Activated naive CD4-positive, alpha-beta T cell treated with anti-CD3 and anti-CD28 coated beads, Interleukin-2, amount 10 ng/mL, durations not matched to agents 7 days and 5 days (primary cell): ENCODE measurements around the gene MT1M.
"Not testable (repeated sequence)": the region's sequence is repeated elsewhere in the genome, so short reads cannot be mapped to it uniquely, and the experiment has no call there.

Experiments
- CTCF ChIA-PET: fragments of 350-600 bp; sonication (Branson Sonifier 250); formaldehyde crosslinking; loops from one replicate; lab custom pipeline; 2021; ENCODE audit warnings: antibody characterized with exemption; lab: Charles Lee
- DNase-seq: peaks from one replicate; pipeline ENCODE4 v3.0.0-alpha.2; 2020
- H3K27ac Mint-ChIP-seq: one replicate; pipeline ENCODE4 v1.8.0; 2021; ENCODE audit warnings: mild to moderate bottlenecking, moderate library complexity, mixed read lengths
- H3K27me3 Mint-ChIP-seq: one replicate; pipeline ENCODE4 v1.8.0; 2021; ENCODE audit warnings: mild to moderate bottlenecking, mixed read lengths
- H3K36me3 Mint-ChIP-seq: one replicate; pipeline ENCODE4 v1.8.0; 2021; ENCODE audit warnings: mixed read lengths
- H3K4me1 Mint-ChIP-seq: one replicate; pipeline ENCODE4 v1.8.0; 2021; ENCODE audit warnings: mixed read lengths
- H3K4me3 Mint-ChIP-seq: one replicate; pipeline ENCODE4 v1.8.0; 2021; ENCODE audit warnings: mild to moderate bottlenecking, moderate library complexity, mixed read lengths
- H3K9me3 Mint-ChIP-seq: one replicate; pipeline ENCODE4 v1.8.0; 2021; ENCODE audit warnings: mixed read lengths

MT1M gene

GRCh38 chr16:56672171-56672570 lies 39.7 kb downstream of the MT1M start:
- not testable (repeated sequence) for H3K4me3 Mint-ChIP-seq, H3K27ac Mint-ChIP-seq, H3K36me3 Mint-ChIP-seq, H3K9me3 Mint-ChIP-seq, DNase-seq
- Mint-ChIP-seq H3K27me3 (peaks cover 91% of the 10 kb centered on the region), H3K4me1 (peaks cover 58% of the 10 kb centered on the region)
- CTCF ChIA-PET: interaction anchor here (1.3 to 3.1 kb wide), 3 partner anchors 29 to 30 kb away, joined by 3 to 31 read pairs (median 8); no protein-coding TSS in a partner anchor

GRCh38 chr16:56672761-56673536 lies 40.5 kb downstream of the MT1M start:
- no peaks in the 10 kb centered on the region for H3K9me3 Mint-ChIP-seq
- peaks cover 3% of the 10 kb centered on the region for H3K36me3 Mint-ChIP-seq
- DNase-seq: no peak
- peaks cover 53% of the 10 kb centered on the region for H3K4me1 Mint-ChIP-seq
- H3K4me3 Mint-ChIP-seq: no peak overlapping the region
- H3K27ac Mint-ChIP-seq: no peak overlapping the region
- CTCF ChIA-PET: interaction anchor here (1.0 to 3.1 kb wide), 9 partner anchors 10 to 119 kb away, joined by 3 to 31 read pairs (median 4); partner anchors contain the start of gene MT1X
- H3K27me3 Mint-ChIP-seq: peaks cover 88% of the 10 kb centered on the region

GRCh38 chr16:56673921-56674320 lies 41.5 kb downstream of the MT1M start:
- H3K4me3 Mint-ChIP-seq: peak overlapping the region; percentile 22
- peak; percentile 56 for DNase-seq
- H3K36me3 Mint-ChIP-seq: peaks cover 3% of the 10 kb centered on the region
- CTCF ChIA-PET: interaction anchor here (1.0 to 3.1 kb wide), 8 partner anchors 9 to 118 kb away, joined by 3 to 31 read pairs (median 4); partner anchors contain the start of gene MT1X
- H3K4me1 Mint-ChIP-seq: peaks cover 44% of the 10 kb centered on the region
- no peaks in the 10 kb centered on the region for H3K9me3 Mint-ChIP-seq
- peaks cover 78% of the 10 kb centered on the region for H3K27me3 Mint-ChIP-seq
- H3K27ac Mint-ChIP-seq: no peak overlapping the region

- CTCF ChIA-PET: interaction anchor here (1.2 to 3.1 kb wide), 4 partner anchors 8 to 98 kb away, joined by 4 to 31 read pairs (median 4); partner anchors contain the start of gene MT1X
- H3K27ac Mint-ChIP-seq, DNase-seq, H3K9me3 Mint-ChIP-seq, H3K36me3 Mint-ChIP-seq, H3K4me3 Mint-ChIP-seq: not testable (repeated sequence)
- H3K27me3 Mint-ChIP-seq: peaks cover 71% of the 10 kb centered on the region
- peaks cover 39% of the 10 kb centered on the region for H3K4me1 Mint-ChIP-seq
Measured at GRCh38 chr16:56674570-56674969, 42.1 kb downstream of the MT1M start.

- H3K27me3 Mint-ChIP-seq: peaks cover 60% of the 10 kb centered on the region
- peaks cover 1% of the 10 kb centered on the region for H3K36me3 Mint-ChIP-seq
- DNase-seq: peak; percentile 78
- CTCF ChIA-PET: interaction anchor here (0.7 to 2.8 kb wide), 5 partner anchors 14 to 114 kb away, joined by 3 to 20 read pairs (median 3); no protein-coding TSS in a partner anchor
- no peaks in the 10 kb centered on the region for H3K9me3 Mint-ChIP-seq
- H3K27ac Mint-ChIP-seq: peak overlapping the region; percentile 42
- H3K4me1 Mint-ChIP-seq: peaks cover 33% of the 10 kb centered on the region
- peak overlapping the region; percentile 66 for H3K4me3 Mint-ChIP-seq
Measured at GRCh38 chr16:56675685-56676210, 43.3 kb downstream of the MT1M start.

- peaks cover 42% of the 10 kb centered on the region for H3K27me3 Mint-ChIP-seq
- no peaks in the 10 kb centered on the region for H3K9me3 Mint-ChIP-seq
- H3K4me3 Mint-ChIP-seq: no peak overlapping the region
- peaks cover 44% of the 10 kb centered on the region for H3K4me1 Mint-ChIP-seq
- DNase-seq: no peak
- no peak overlapping the region for H3K27ac Mint-ChIP-seq
- CTCF ChIA-PET: interaction anchor here (0.7 to 2.8 kb wide), 5 partner anchors 9 to 474 kb away, joined by 3 to 20 read pairs (median 3); no protein-coding TSS in a partner anchor
- peaks cover 1% of the 10 kb centered on the region for H3K36me3 Mint-ChIP-seq
Measured at GRCh38 chr16:56677474-56677873, 45.0 kb downstream of the MT1M start.

- Mint-ChIP-seq H3K4me3 (no peak overlapping the region), H3K9me3 (no peaks in the 10 kb centered on the region), H3K27ac (no peak overlapping the region)
Measured at GRCh38 chr16:56679078-56679730, 46.7 kb downstream of the MT1M start.

GRCh38 chr16:56679818-56680217 lies 47.4 kb downstream of the MT1M start:
- DNase-seq: no peak
- CTCF ChIA-PET: interaction anchor here (0.9 to 1.5 kb wide), 3 partner anchors 10 to 104 kb away, joined by 3 to 6 read pairs (median 4); partner anchors contain the start of gene MT1H
- Mint-ChIP-seq H3K4me3 (no peak overlapping the region), H3K36me3 (peaks cover 11% of the 10 kb centered on the region), H3K27ac (no peak overlapping the region), H3K4me1 (peaks cover 51% of the 10 kb centered on the region), H3K9me3 (no peaks in the 10 kb centered on the region), H3K27me3 (peaks cover 28% of the 10 kb centered on the region)

More at GRCh38 chr16:56679078-56679730, 46.7 kb downstream of the MT1M start:
- CTCF ChIA-PET: interaction anchor here (0.9 to 1.5 kb wide), 3 partner anchors 9 to 103 kb away, joined by 3 to 6 read pairs (median 4); partner anchors contain the start of gene MT1H
- H3K36me3 Mint-ChIP-seq: peaks cover 6% of the 10 kb centered on the region
- DNase-seq: no peak
- H3K27me3 Mint-ChIP-seq: peaks cover 30% of the 10 kb centered on the region
- peaks cover 53% of the 10 kb centered on the region for H3K4me1 Mint-ChIP-seq

GRCh38 chr16:56681939-56682702 lies 49.7 kb downstream of the MT1M start, which contains the start of gene MT1X:
TSS of gene MT1X (plus strand) at chr16:56682470. CDS start at chr16:56682541, 71 bp downstream.
- H3K27me3 Mint-ChIP-seq: peaks cover 5% of the 10 kb centered on the region
- DNase-seq: peak; percentile 95

GRCh38 chr16:56682703-56683397 lies 50.4 kb downstream of the MT1M start:
- DNase-seq: peak; percentile 32
- Mint-ChIP-seq H3K27ac (peak overlapping the region; percentile 97), H3K27me3 (no peaks in the 10 kb centered on the region), H3K4me1 (peaks cover 29% of the 10 kb centered on the region), H3K4me3 (peak overlapping the region; percentile 94), H3K9me3 (peaks cover 3% of the 10 kb centered on the region), H3K36me3 (peaks cover 14% of the 10 kb centered on the region)
- CTCF ChIA-PET: interaction anchor here (0.9 to 1.8 kb wide), 6 partner anchors 9 to 112 kb away, joined by 3 to 7 read pairs (median 4); no protein-coding TSS in a partner anchor

More at GRCh38 chr16:56681939-56682702, 49.7 kb downstream of the MT1M start, which contains the start of gene MT1X:
- peaks cover 3% of the 10 kb centered on the region for H3K9me3 Mint-ChIP-seq
- CTCF ChIA-PET: interaction anchor here (0.9 to 1.8 kb wide), 5 partner anchors 8 to 113 kb away, joined by 3 to 7 read pairs (median 4); no protein-coding TSS in a partner anchor
- peaks cover 14% of the 10 kb centered on the region for H3K36me3 Mint-ChIP-seq
- H3K27ac Mint-ChIP-seq: peak within 1 kb of the TSS; percentile 97
- peaks cover 29% of the 10 kb centered on the region for H3K4me1 Mint-ChIP-seq
- peak within 1 kb of the TSS; percentile 94 for H3K4me3 Mint-ChIP-seq
